HTR-8/SVneo (cell line): Measurements from ENCODE around the gene OPCML.

Experiments
- DNase-seq: peaks from one replicate; pipeline ENCODE4 v3.0.0; 2011; ENCODE audit warnings: low spot score, mixed read lengths; ENCODE audit not compliant: insufficient read length
- FAIRE-seq: peaks from 2 replicates; lab custom pipeline; 2011; peaks lifted over from hg19 to GRCh38; lab: Jason Lieb, UNC

Gene OPCML

DNA sequence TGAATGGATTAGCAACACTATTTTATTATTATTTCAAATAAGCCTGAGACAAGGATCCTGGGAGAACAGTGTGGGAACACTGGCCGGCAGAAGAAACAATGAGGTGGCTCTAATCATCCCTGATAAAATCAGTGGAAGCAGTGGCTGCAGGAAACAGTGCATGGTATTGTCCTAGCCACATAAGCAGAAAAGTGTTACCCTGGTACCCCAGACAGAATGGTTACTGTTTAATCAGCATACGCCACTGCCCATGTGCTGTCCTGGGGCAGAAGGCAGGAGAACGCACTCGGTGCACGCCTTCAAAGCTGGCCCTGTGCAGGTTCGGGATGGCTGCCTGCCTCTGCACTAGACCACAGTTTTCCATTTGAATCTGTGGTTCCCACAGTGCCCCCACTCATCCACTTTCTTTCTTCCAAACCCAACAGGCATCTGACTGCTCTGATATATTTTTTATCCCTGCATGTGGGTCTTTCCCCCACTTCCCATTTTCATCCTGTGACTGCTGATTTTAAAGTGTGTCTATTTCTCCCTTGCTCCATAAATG lies 25.7 kb downstream of the OPCML start:
- no peak for FAIRE-seq
- no peak for DNase-seq

DNA sequence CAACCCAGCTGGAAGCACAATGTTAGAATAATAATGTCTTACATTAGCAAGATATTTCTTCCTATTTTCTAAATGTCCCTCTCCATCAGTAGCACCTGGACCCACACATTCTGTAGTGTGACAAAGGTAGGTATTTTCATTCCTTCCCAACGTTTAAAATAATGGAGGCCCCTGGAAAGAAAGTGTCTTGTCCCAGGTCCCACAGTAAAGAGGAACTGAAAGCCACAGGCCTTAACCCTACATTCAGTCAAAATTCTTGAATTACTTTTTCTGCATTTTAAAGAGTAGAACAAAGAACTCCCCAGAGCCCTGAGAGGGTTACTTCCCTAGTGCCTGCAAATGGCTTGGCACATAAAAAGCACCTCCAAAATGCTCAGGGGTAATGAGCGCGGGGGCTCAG lies 26.3 kb downstream of the OPCML start:
- FAIRE-seq (no peak), DNase-seq (no peak)

DNA sequence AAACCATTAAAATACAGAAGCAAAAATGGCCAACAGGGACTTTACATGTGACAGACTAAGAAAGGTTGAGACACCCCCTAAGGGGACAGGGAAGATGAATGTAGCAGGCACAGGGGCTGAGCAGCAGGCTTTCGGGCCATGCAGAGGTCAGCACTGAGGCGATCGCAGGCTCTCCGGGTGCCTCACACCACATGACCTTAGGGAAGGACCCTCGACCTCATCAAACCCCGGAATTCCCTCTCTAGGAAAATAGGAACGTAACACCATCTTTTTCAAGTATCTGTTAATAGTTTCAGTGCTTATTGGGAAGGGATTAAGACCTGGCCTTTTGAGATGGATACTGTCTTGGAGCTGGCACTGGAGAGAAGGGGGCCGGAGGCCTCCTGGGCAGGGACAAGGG lies 27.4 kb downstream of the OPCML start:
- no peak for FAIRE-seq
- DNase-seq, result no peak

DNA sequence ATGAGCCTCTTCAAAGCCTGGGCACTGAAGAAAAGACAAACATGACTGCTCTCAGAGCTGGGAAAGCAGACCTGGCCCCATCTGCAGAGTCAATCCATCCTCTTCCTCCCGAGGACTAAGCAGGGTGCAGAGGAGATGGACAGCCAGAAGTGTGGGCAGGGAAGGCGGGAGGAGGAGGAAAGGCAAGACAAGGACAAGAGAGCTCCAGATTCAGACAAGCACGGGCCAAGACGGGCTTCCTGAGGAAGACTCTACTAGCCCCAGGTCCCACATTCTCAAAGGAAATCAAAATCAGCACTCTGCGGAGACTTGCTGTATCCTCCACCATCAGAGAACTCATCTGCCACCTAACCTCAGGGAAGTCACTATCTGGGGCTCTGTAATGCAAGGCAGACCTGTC lies 28.5 kb downstream of the OPCML start:
- no peak for FAIRE-seq
- DNase-seq, result no peak

DNA sequence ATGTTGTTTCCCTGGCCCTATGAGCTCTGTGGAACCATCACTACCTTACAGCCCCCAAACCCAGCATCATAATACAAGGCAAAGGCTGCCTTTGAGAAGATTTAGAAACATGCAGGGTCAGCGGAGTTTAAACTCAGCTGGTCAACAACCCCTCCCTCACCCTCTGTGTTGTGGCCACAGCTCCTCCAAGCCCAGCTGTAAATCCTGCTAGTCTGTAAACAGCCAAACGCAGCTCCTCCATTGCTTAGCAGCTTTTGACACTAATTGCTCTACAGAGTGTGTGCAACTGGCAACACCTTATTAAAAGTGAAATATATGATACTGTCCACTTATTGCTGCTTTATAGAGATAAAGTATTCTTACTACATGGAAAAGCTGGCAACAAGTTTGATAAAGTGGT lies 29.1 kb downstream of the OPCML start:
- FAIRE-seq (no peak), DNase-seq (no peak)

DNA sequence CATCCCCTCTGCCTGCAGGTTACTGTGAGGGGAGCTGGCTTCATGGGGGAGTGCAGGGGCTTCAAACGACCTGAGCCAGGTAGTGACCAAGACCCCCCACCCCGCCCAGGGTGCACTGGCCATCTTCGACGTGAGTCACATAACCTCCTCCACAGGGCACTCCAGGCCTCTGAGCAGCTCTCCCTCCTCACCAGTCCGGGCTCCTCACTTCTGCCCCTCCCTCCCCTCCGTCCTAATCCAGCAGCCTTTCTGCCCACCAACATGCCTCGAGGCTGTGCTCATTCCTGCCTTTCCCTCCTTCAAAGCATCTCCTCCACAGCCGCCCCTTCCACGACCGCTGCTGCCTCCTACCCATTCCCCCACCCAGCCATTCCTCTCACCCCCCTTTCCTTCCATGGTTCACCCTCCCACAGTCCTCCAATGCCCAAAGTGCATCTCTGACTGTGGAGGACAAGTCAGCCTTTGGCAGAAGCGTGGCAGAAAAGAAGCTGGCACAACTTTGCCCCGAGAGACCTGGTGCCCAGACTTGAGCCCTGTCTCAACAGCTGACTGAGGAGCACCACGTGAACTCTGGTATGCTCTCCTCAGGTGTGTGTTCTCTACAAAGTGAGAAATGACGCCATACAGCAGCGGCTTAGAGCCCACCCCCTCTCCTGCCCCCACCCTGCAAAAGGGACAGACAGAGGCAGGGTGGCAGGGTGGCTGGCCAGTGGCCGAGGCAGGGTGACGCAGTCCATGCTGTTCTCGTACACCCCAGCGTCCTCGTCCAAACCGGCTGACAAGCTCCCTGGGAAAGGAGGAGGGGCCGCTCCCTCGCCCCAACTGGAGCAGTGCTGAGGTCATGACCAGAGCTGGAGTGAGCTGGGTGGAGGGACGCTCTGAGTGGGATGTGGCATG lies 30.4 kb downstream of the OPCML start:
- DNase-seq (no peak), FAIRE-seq (no peak)

DNA sequence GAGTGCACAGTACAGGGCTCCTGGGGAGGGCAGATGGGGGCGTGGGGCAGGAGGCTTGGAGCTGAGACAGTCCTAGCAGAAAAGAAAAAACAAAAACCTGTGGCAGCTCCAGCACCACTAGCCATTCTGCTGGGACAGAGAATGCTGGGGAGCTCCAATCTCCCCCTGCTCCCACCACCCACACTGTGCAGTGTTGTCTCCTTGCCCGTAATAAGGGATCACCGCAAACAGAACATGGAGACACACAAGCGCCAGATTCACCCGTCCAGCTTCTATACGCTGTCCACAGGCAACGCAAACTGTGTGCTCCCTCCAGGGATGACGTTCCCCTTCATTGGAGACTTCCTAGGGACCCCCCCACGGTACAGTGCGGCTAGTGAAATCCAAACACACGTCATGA lies 31.4 kb downstream of the OPCML start:
- DNase-seq (no peak), FAIRE-seq (no peak)

DNA sequence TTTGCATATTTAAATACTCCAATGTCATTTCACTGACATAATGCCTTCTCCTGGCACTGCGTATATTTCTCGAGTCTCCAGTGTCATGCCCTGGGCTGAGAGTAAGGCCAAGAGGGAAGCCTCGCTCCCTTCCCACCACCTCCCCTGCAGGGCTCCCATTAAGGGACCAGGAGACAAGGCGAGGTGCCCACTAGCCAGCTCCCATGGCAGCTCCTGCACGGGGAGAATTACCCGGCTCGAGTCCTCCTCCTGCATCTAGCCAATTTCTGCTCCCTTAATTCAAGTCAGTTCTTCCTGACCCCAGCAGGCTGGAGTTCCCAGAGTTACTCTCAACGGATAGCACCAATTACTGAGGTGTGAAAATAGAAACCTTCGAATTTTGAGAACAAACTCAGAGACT lies 31.9 kb downstream of the OPCML start:
- FAIRE-seq, result no peak
- DNase-seq, result no peak

DNA sequence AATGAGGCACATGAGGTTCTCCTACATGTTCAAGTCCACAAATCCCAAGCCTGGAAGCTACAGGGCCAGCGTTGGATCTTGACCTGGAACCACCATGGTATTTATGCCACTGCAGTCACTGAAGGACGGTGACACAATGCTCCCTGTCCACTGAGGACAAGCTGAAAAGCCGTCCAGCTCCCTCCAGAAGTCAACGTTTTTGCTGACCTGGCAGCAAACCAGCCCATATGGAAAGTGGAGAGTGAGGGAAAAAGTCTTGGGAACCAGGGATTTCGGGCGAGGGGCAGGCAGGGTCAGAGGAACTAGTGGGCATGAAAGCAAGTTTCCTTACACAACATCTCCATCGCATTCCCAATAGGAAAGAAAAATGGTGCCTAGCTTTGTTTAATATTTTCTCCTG lies 33.3 kb downstream of the OPCML start:
- DNase-seq (no peak), FAIRE-seq (no peak)

DNA sequence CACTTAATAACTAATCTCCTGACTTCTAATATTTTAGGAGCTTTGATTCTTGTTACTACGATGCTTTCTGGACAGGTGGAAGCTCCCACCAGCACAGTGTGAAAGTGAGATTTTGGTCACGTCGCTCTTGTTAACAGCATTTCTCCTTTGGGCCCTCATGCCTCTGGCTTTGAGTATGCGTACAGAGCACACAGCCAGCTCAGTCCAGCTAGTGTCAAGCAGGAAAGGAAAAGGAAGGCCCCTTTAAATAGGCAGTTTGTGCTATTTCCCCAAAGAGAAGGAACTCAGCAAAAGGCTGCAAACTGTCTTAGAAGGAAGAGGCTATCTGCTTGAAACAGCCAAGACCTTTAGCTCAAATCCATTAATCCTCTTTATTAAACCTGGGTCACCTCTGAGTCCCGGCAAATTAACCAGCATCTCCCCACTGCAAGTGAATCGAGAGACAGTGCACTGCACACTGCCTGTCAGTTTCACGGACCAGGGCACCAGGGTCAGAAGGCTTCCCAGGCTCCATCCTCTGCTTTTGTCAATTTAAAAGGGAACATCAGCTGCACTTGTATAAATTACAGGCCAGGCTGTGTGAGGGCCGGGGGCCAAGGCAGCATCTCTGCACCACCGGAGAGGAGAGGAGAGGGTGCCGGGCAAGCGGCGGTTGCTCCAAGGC lies 34.7 kb downstream of the OPCML start:
- DNase-seq, result no peak
- FAIRE-seq, result no peak

DNA sequence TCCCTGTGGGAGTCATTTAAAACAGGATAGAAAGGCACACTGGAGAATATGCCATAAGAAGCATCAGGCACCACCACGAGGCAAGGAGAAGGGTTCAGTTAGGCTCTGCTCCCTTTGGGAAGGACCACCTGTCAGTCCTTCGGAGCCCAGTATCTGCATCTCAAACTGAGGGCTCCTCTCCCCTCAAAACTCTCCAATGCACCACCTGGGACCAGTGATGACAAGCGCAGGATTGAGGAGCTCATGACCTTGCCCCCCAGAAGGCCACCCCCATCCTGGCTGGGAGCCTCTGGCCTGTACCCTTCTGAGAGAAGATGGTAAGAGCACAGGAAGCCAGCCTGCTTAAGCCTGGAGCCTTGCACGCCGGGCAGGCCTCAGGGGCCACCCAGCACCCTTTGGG lies 39.4 kb downstream of the OPCML start:
- no peak for FAIRE-seq

DNA sequence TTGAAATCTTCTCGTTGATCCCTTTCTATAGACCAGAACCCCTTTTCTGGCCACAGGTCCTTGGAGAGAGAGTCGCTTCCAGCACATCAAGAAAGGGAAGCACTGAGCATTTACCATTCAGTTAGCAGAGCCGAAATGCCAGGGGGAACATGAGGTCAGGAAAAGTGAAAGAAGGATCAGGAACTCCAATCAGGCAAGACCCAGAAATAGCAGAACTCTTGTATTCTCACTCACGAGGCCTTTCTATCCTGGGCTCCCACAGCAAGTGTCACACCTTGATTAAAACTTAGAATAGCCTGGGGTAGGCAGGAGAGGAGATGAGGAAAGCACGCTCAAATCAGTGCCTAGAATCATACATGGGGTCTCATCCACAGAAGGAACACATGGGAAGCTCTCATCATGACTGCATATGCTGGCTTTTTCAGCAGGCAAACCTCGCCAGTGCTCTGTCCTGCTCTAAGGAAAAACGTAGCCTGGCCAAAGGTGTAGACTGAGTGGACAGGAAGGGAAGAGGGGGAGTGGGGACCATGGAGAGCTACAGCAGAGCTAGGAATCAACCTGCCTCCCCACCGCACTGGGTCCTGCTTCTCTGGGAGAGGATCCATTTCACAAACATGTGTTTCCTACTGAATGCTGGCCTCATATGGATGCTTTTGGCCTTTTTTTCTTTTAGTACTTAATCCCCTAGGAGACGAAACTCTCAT lies 40.5 kb downstream of the OPCML start:
- no peak for FAIRE-seq

More for the DNA sequence above, 39.4 kb downstream of the OPCML start:
- DNase-seq, result no peak

DNA sequence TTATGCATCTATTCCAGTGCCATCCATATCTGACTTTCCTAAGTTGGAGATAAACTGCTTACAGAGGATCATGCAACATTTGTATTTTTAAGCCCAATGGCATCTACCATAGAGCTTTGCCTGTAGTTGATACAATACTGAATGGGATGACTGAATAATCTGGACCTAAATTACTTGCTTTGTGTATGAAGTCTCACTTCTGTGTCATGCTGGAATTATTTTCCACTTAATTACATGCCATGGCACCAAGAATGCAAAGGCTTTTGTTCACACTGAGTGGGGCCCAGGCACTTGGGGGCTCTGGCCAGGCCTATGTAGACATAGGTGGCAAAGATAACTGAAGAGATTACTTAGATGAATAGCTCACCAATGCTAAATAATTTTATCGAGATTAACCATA lies 51.6 kb downstream of the OPCML start:
- DNase-seq, result no peak
- no peak for FAIRE-seq

More for the DNA sequence above, 40.5 kb downstream of the OPCML start:
- no peak for DNase-seq

DNA sequence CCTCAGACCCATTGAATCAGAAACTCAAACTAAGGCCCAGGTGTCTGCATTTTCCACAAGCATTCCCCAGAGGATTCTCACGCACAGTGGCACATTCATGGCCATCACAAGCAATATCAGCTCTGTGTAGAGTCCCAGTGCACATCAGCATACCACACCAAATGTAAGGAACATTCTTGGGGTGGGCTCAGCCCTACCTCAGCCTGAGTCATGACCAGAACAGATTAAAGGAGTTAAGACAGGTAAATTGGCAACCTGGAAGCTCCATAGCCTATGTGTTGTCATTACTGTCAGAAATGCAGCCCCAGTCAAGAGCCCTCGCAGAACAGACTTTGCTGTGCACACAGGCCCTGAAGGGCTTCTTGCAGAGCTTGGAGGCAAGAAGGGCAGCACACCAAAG lies 53.1 kb downstream of the OPCML start:
- FAIRE-seq (no peak), DNase-seq (no peak)

DNA sequence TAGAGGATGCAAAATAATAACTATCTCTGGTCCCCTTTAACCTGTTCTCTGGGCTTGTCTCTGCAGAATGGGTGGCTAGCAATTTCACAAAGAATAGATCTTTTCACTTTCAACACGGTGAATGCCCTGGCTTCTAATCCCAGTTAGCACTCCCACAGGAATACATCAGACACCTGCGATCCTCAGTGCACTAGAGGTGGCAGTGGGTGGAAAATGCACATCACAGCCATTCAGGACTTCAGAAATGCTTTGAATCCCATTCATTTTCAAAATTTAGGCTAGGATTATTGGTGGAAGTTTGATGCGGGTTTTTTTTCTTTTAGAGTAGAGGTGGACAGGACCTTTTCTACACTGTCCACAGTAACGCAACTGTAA lies 55.1 kb downstream of the OPCML start:
- FAIRE-seq (no peak), DNase-seq (no peak)

DNA sequence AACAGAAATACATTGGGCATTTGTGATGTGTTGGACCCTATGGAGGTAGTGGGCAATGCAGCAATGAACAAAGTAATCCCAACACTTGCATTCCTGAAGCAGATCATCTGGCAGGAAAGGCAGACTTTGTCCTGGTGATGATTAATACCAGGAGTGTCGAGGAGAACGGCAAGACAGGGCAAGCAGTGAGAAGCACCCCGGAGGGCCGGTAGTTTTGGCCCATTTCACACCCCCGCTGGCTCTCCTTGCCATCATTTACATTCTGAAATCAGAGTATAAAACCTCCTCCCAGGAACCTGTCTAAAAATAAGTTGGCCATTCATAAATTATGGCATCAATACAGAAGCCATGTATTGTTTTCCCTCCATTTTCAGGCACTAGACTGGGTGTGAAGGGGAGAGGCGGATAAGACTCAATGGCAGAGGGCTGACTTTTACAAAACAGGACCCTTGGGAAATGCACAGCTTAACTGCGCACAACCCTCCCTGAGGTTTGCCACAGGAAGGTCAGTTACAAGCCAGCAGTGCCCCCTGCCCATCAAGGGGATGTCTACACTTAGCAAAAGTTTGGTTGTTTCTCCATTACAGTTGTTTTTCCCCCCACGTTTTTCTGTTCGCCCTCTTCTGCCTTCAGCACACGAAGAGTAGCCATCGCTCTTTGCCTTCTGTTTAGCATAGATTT lies 55.6 kb downstream of the OPCML start:
- DNase-seq (no peak), FAIRE-seq (no peak)

DNA sequence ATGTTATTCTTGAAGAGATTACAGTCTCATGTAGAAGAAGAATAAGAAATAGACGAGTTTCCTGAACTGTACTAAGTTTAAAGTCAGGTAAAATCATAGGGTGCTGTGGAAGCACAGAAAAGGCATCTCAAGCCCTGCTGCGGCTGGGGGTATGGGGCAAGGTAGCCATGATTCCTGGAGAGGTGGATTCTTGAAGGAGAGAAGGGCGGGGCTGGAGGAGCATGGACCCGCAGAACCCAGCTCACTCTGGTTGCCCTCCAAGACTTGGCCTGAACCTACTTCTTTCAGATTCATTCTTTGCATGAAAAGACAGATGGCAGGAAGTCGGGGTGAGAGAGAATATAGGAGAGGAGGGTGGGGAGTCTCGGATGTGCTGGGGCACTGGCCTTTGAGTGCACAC lies 57.8 kb downstream of the OPCML start:
- no peak for FAIRE-seq

DNA sequence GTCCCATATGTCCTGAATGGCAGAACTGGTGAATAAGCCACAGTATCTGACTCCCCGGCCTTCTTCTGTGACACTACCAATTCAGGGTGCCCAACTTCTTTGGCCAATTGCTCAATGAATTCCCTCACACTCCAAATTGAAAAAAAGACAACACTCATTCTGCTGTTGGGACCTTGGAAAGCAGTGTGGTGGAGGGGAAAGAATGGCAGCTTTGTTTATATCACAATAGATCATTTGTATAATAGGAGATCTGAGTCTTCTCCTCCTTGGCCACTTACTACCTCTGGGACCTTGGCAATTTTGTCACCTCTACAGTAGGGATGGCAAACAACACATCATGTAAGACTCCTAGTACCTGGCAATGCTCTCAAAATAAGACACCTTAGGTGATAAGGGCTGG lies 64.6 kb downstream of the OPCML start:
- FAIRE-seq, result no peak
- no peak for DNase-seq

More for the DNA sequence above, 57.8 kb downstream of the OPCML start:
- no peak for DNase-seq

DNA sequence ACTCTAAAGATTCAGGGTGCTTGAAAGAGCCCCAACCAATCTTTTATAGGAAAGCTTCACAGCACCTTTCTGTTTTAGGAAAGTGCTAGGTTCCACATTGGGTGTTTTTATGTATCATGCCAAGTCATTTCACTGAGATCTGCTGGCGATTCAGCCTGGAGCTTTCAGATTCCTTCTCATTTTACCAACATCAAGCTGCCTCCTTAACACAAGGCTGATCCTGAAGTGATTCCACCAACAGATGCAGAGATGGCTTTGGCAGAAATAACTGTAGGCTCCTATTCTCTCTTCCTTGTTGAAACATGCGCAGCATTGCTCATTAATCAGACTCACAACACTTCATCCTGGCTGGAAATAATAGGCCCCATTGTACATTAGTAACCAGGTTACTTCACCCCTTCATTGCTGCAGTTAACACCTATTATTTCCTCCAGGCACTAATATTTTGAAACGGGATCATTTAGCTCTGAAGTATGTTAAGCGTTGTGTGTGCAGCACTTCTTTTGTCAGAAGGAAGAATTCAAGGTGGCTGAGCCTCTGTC lies 89.0 kb downstream of the OPCML start:
- FAIRE-seq, result no peak
- no peak for DNase-seq
